K562 (cell line): ENCODE measurements around the gene PITPNM3. TPM values are rescaled to one million over a fixed set of nuclear protein-coding genes. Genes with fewer than 3 reads are reported as not detected.
"Not testable (repeated sequence)": the region's sequence is repeated elsewhere in the genome, so short reads cannot be mapped to it uniquely, and the experiment has no call there.

ENCODE experiments used
- ATAC-seq: fragments of 200-7000 bp; cut with Tn5 transposase; 3 replicates; pipeline ENCODE4 v1.9.1; 2020; ENCODE audit warnings: moderate library complexity
- BruUV-seq: library from RNA; stranded (reverse); fragments of 400-500 nt; replicated peaks from 2 replicates; lab custom pipeline; 2021; lab: Mats Ljungman, UMichigan
- CTCF ChIA-PET: fragments of 300-600 bp; formaldehyde crosslinking; extraction: SDS; loops from one replicate; lab custom pipeline; 2021; ENCODE audit warnings: low intra/inter-chr PET ratio; lab: Yijun Ruan, JAX
- POLR2A ChIA-PET: fragments of 300-600, 350-650 bp; sonication (Branson Sonifier 250); formaldehyde crosslinking; extraction: SDS; loops from one replicate; lab custom pipeline; 2021; ENCODE audit warnings: antibody characterized with exemption, inconsistent platforms; lab: Yijun Ruan, JAX
- DNase-seq, 4 experiments: peaks; one replicate each; pipeline versions ENCODE4 v3.0.0 to v3.0.0-alpha.2; 2011 to 2018; ENCODE audit warnings: low spot score in 3 of 4, mixed read lengths in 3 of 4; ENCODE audit errors: extremely low read depth in 1 of 4
- FAIRE-seq: peaks from 2 replicates; lab custom pipeline; 2011; peaks lifted over from hg19 to GRCh38; lab: Jason Lieb, UNC
- H2AFZ ChIP-seq: 2 replicates; pipeline ENCODE4 v1.6.0; 2011; ENCODE audit warnings: low read depth, low read length, control low read depth, inconsistent platforms
- H3K27ac ChIP-seq: fragments of 200-600 bp; 3 replicates; pipeline ENCODE4 v1.8.0; 2011; ENCODE audit warnings: low read depth, mild to moderate bottlenecking, control low read depth, inconsistent platforms, low read length, moderate library complexity, mixed read lengths; ENCODE audit errors: extremely low read depth
- H3K27me3 ChIP-seq, 2 experiments: fragments of 300-600 bp in 1 of 2; 2 replicates in 1 of 2; 3 replicates in 1 of 2; pipeline versions ENCODE4 v1.6.0 to v1.8.0; 2011; ENCODE audit warnings: inconsistent platforms in 2 of 2, low read length in 2 of 2, mild to moderate bottlenecking in 1 of 2, mixed read lengths in 1 of 2, moderate library complexity in 1 of 2; ENCODE audit not compliant: control insufficient read depth in 2 of 2, insufficient read depth in 2 of 2
- H3K36me3 ChIP-seq: fragments of 300-600 bp; 3 replicates; pipeline ENCODE4 v1.8.0; 2011; ENCODE audit warnings: mild to moderate bottlenecking, low read length, inconsistent platforms; ENCODE audit not compliant: control insufficient read depth, insufficient read depth
- H3K4me1 ChIP-seq, 2 experiments: fragments of 200-600 bp in 1 of 2; replicated peaks in 1 of 2; 2 replicates in 1 of 2; 3 replicates in 1 of 2; pipeline versions ENCODE4 v1.5.1 to v1.8.0; 2011; ENCODE audit warnings: inconsistent platforms in 2 of 2, low read length in 2 of 2, mild to moderate bottlenecking in 1 of 2, mixed read lengths in 1 of 2, moderate library complexity in 1 of 2; ENCODE audit not compliant: control insufficient read depth in 2 of 2, insufficient read depth in 2 of 2
- H3K4me2 ChIP-seq: 2 replicates; pipeline ENCODE4 v1.6.1; 2011; ENCODE audit warnings: low read length, control low read depth, inconsistent platforms, mixed read lengths; ENCODE audit not compliant: insufficient read depth
- H3K4me3 ChIP-seq: fragments of 200-600 bp; sonication (generic), shearing (Covaris generic); 2 replicates; pipeline ENCODE4 v1.5.1; 2016; ENCODE audit warnings: control low read depth, inconsistent platforms
- H3K79me2 ChIP-seq: fragments of 200-600 bp; 3 replicates; pipeline ENCODE4 v1.8.0; 2011; ENCODE audit warnings: low read length, inconsistent platforms; ENCODE audit not compliant: control insufficient read depth, insufficient read depth
- H3K9ac ChIP-seq, 2 experiments: 2 replicates each; pipeline versions ENCODE4 v1.6.0 to v1.6.1; 2011; ENCODE audit warnings: low read depth in 2 of 2, low read length in 2 of 2, control low read depth in 1 of 2, inconsistent platforms in 1 of 2, mild to moderate bottlenecking in 1 of 2, mixed read lengths in 1 of 2; ENCODE audit not compliant: insufficient read depth in 1 of 2
- H3K9me1 ChIP-seq: one replicate; pipeline ENCODE4 v1.6.0; 2011; ENCODE audit warnings: inconsistent platforms, mild to moderate bottlenecking, low read length, moderate library complexity; ENCODE audit not compliant: control insufficient read depth, insufficient read depth
- H3K9me3 ChIP-seq: replicated peaks from 2 replicates; pipeline ENCODE4 v1.5.1; 2011; ENCODE audit warnings: low read depth, low read length, inconsistent platforms; ENCODE audit not compliant: control insufficient read depth, insufficient read depth
- H4K20me1 ChIP-seq: replicated peaks from 2 replicates; pipeline ENCODE4 v1.6.1; 2011; ENCODE audit warnings: low read length, inconsistent platforms, mixed read lengths; ENCODE audit not compliant: control insufficient read depth, insufficient read depth
- ATF4 ChIP-seq: fragments of 450-650 bp; formaldehyde crosslinking; IDR thresholded peaks from 2 replicates; pipeline ENCODE4 v1.4.0; 2022; ENCODE audit warnings: mild to moderate bottlenecking, moderate library complexity
- GATAD2B ChIP-seq: fragments of 450-650 bp; IDR thresholded peaks from 2 replicates; pipeline ENCODE4 v1.6.1; 2017; ENCODE audit warnings: mild to moderate bottlenecking, borderline replicate concordance
- HDAC2 ChIP-seq: fragments of 450-650 bp; IDR thresholded peaks from 2 replicates; pipeline ENCODE4 v1.6.1; 2016; ENCODE audit warnings: mild to moderate bottlenecking
- ILF3 ChIP-seq: fragments of 450-650 bp; IDR thresholded peaks from 2 replicates; pipeline ENCODE4 v1.6.1; 2018; ENCODE audit warnings: antibody characterized with exemption, mild to moderate bottlenecking, moderate library complexity, borderline replicate concordance
- MXD1 ChIP-seq: fragments of 250-450 bp; sonication (Bioruptor Pico); IDR thresholded peaks from 2 replicates; pipeline ENCODE4 v1.8.0; 2021; ENCODE audit warnings: borderline replicate concordance, mild to moderate bottlenecking, moderate library complexity; ENCODE audit not compliant: poor library complexity, severe bottlenecking
- RFX1 ChIP-seq: fragments of 450-650 bp; IDR thresholded peaks from 2 replicates; pipeline ENCODE4 v1.6.1; 2016; ENCODE audit warnings: mild to moderate bottlenecking, moderate library complexity
- SMARCB1 ChIP-seq: IDR thresholded peaks from 2 replicates; pipeline ENCODE4 v1.6.1; 2011; ENCODE audit warnings: improper control_type of control experiment, low read depth; ENCODE audit not compliant: insufficient read length
- ZBTB33 ChIP-seq: sonication (generic); formaldehyde crosslinking; IDR thresholded peaks from 2 replicates; pipeline ENCODE4 v1.8.1; 2023; ENCODE audit warnings: mild to moderate bottlenecking, missing genetic modification reagents
- ZC3H4 ChIP-seq: sonication (generic); formaldehyde crosslinking; IDR thresholded peaks from 2 replicates; pipeline ENCODE4 v1.9.0; 2021; ENCODE audit warnings: missing genetic modification reagents, borderline replicate concordance
- WGBS: fragments of 100-300 bp; shearing (Covaris generic); methylation state at CpG from one replicate; pipeline ENCODE4 v1.1.6; 2016; ENCODE audit warnings: low coverage, mixed read lengths; ENCODE audit not compliant: insufficient coverage; ENCODE audit errors: missing lambda C conversion rate; 5-methylcytosine and 5-hydroxymethylcytosine counted together
- in situ Hi-C: fragments of 300-500 bp; cut with MboI; formaldehyde crosslinking; loops from 4 replicates; pipeline ENCODE4 v1.15.0; 2018; ENCODE audit warnings: inconsistent platforms, mixed read lengths
- intact Hi-C: fragments of 100-400 bp; cut with micrococcal nuclease; formaldehyde crosslinking; loops from 2 replicates; pipeline ENCODE4 v1.14.2; 2022
- polyA plus RNA-seq, 8 experiments: library from polyadenylated mRNA; depleted of rRNA in 4 of 8; stranded (reverse) in 5 of 8; unstranded in 3 of 8; fragments of >200 nt; fragmentation: Nextera tagmentation in 2 of 8; fragmentation: Illumina TruSeq in 1 of 8; extraction: Ambion mirVana in 2 of 8; extraction: Trizol in 1 of 8; gene quantifications; 2 replicates each; pipeline versions ENCODE4 v1.2.1 to v1.2.3, GENCODE V29; 2011 to 2014; ENCODE audit warnings: inconsistent platforms in 1 of 8, missing spikeins in 1 of 8
- total RNA-seq, 7 experiments: library from RNA; depleted of rRNA in 6 of 7; stranded (reverse); fragments of >200 nt in 6 of 7; fragmentation: Illumina TruSeq in 2 of 7; extraction: Trizol in 2 of 7; gene quantifications; 2 replicates each; pipeline versions ENCODE4 v1.2.1 to v1.2.3, GENCODE V29; 2011 to 2021; ENCODE audit warnings: low replicate concordance in 1 of 7

PITPNM3 gene
- total and polyA plus RNA-seq, 9 of the 15 experiments (the other 6 are each of a cell fraction or from before 2014, with no cell fraction given): 0.14 to 0.38 (median 0.22) TPM; not detected in 2

- Histone ChIP-seq H4K20me1 (no peaks in the 10 kb centered on the region), H3K9me3 (no peaks in the 10 kb centered on the region), H2AFZ (no peak overlapping the region), H3K27me3 (peaks cover 8 to 42% of the 10 kb centered on the region in 2 experiments; a peak in 3 of 5 replicates), H3K79me2 (no peaks in the 10 kb centered on the region), H3K9ac (no peak overlapping the region), H3K4me2 (no peak overlapping the region), H3K36me3 (no peaks in the 10 kb centered on the region), H3K9me1 (no peaks in the 10 kb centered on the region), H3K4me1 (no peaks in the 10 kb centered on the region), H3K27ac (no peak overlapping the region), H3K4me3 (no peak overlapping the region)
- intact Hi-C loops: no loop called here
- DNase-seq (no peak), FAIRE-seq (no peak), ATAC-seq (no peak)
- TF ChIP-seq RFX1 (no peak), MXD1 (CRISPR knock-in tag) (no peak), ATF4 (no peak), ILF3 (no peak), ZBTB33 (no peak), GATAD2B (no peak), ZC3H4 (CRISPR knock-in tag) (no peak), SMARCB1 (no peak), HDAC2 (no peak)
- POLR2A ChIA-PET: no interaction called here
- CTCF ChIA-PET: no interaction called here
- in situ Hi-C loops: no loop called here
- BruUV-seq: no TSS peak
- whole genome bisulfite sequencing: 0% methylated on average over 11 of the region's 16 CpGs
Observed at GRCh38 chr17:6483507-6483906, 72.8 kb downstream of the PITPNM3 start.

- H3K9me1 ChIP-seq, H3K4me1 ChIP-seq, H3K4me3 ChIP-seq, DNase-seq, H3K36me3 ChIP-seq, intact Hi-C loops, in situ Hi-C loops, H3K9me3 ChIP-seq, ATAC-seq, H3K79me2 ChIP-seq, POLR2A ChIA-PET, CTCF ChIA-PET, H3K4me2 ChIP-seq, H2AFZ ChIP-seq, H3K27ac ChIP-seq, BruUV-seq, H4K20me1 ChIP-seq, FAIRE-seq, H3K9ac ChIP-seq: not testable (repeated sequence)
- peaks cover 8 to 35% of the 10 kb centered on the region in 2 experiments; a peak in 3 of 5 replicates for H3K27me3 ChIP-seq
- WGBS: 4% methylated on average over 4 of the region's 10 CpGs
Observed at GRCh38 chr17:6482796-6483195, 73.6 kb downstream of the PITPNM3 start.
